HG03108 (cell line): ENCODE measurements around the gene RGS6.

ENCODE experiments used
- ATAC-seq: cut with Tn5 transposase; IDR thresholded peaks from one replicate; pipeline ENCODE4 v1.9.1; 2021; ENCODE audit warnings: moderate library complexity; ENCODE audit not compliant: unreplicated experiment

Gene RGS6

GRCh38 chr14:72568296-72568992, 636.2 kb downstream of the RGS6 start:
- ATAC-seq, result no peak

GRCh38 chr14:72573725-72574417, 641.6 kb downstream of the RGS6 start:
- no peak for ATAC-seq

- ATAC-seq, result no peak
These were observed 642.5 kb downstream of the RGS6 start for GRCh38 chr14:72574715-72575114.

GRCh38 chr14:72576258-72576657, 644.0 kb downstream of the RGS6 start:
- ATAC-seq, result no peak

- ATAC-seq, result no peak
These were observed 645.3 kb downstream of the RGS6 start for GRCh38 chr14:72577521-72577920.

GRCh38 chr14:72578514-72578913, 646.3 kb downstream of the RGS6 start:
- ATAC-seq, result no peak

- no peak for ATAC-seq
These were observed 650.4 kb downstream of the RGS6 start for GRCh38 chr14:72582582-72582981.

GRCh38 chr14:72583316-72584272, 651.4 kb downstream of the RGS6 start:
- ATAC-seq, result no peak

- no peak for ATAC-seq
These were observed 656.3 kb downstream of the RGS6 start for GRCh38 chr14:72588521-72588920.

GRCh38 chr14:72589652-72590051, 657.4 kb downstream of the RGS6 start:
- no peak for ATAC-seq

GRCh38 chr14:72590577-72590976, 658.3 kb downstream of the RGS6 start:
- ATAC-seq, result no peak

- ATAC-seq, result no peak
These were observed 659.2 kb downstream of the RGS6 start for GRCh38 chr14:72591391-72591790.

GRCh38 chr14:72594099-72594901, 662.1 kb downstream of the RGS6 start:
- ATAC-seq, result peak; percentile 77

- ATAC-seq, result no peak
These were observed 663.1 kb downstream of the RGS6 start for GRCh38 chr14:72595152-72595862.

- no peak for ATAC-seq
These were observed 665.3 kb downstream of the RGS6 start for GRCh38 chr14:72597252-72598233.

- no peak for ATAC-seq
These were observed 666.1 kb downstream of the RGS6 start for GRCh38 chr14:72598306-72598705.

- ATAC-seq, result no peak
These were observed 667.6 kb downstream of the RGS6 start for GRCh38 chr14:72599579-72600470.
